ENCODE measurements around the gene DAAM2. TPM values are rescaled to one million over a fixed set of nuclear protein-coding genes. Genes with fewer than 3 reads are reported as not detected.

The DAAM2 gene
- total and polyA plus RNA-seq, 2 experiments from 2014 or later = 1.8 to 5.6 TPM

DNA sequence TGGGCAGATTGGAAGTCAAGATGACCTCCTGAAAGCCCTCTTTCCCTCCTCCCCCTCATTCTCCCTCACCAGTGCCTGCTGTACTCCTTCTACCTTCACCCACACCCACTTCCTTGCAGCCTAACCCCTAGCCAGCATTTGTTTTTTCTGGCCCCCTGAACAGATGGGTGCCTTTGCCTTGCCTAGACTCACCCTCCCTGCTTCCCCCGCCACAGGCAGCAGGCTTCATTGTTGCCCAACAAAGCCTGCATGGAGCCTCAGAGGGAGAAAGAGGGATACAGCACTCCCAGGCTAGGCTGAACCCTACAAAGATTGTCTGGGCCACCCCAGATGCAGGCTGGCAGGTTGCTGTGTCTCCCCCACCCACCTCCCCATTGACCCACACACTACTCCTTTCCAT, 139.4 kb downstream of the DAAM2 start:
- H3K36me3 ChIP-seq (ENCODE audit: low read depth) = no peaks in the 10 kb centered on the region
- peaks cover 7% of the 10 kb centered on the region; the same call in 1 of the 2 replicates for H3F3A ChIP-seq (ENCODE audit: insufficient read depth)
- H3K9me3 ChIP-seq (ENCODE audit: low read depth) = no peaks in the 10 kb centered on the region
- H3K79me2 ChIP-seq (ENCODE audit: insufficient read depth) = no peaks in the 10 kb centered on the region
- no peak overlapping the region for H3K4me3 ChIP-seq
- TF ChIP-seq EZH2 (IDR thresholded peaks at IDR 0.05; ENCODE audit: insufficient read depth, poor library complexity, severe bottlenecking) (no peak), EZH2phosphoT487 (IDR thresholded peaks at IDR 0.05; ENCODE audit: insufficient read depth, low read depth) (no peak)
- H4K20me1 ChIP-seq (ENCODE audit: insufficient read depth) = no peaks in the 10 kb centered on the region
- H3K9ac ChIP-seq = no peak overlapping the region
- H3K4me1 ChIP-seq (ENCODE audit: insufficient read depth) = peaks cover 13% of the 10 kb centered on the region; the same call in 1 of the 2 replicates
- 89 to 100% methylated on average over 1 of the region's 1 CpG for WGBS, 2 experiments (ENCODE audit: low coverage in 1 of 2, low lambda C conversion rate in 2 of 2, missing lambda C conversion rate in 2 of 2)
- no peak for DNase-seq
- in situ Hi-C loops (cut with MboI) = no loop called here
- no peak overlapping the region for H2AFZ ChIP-seq
- H3K27ac ChIP-seq = no peak overlapping the region
- no peak overlapping the region for H3K4me2 ChIP-seq (ENCODE audit: unreplicated experiment)
- H3K27me3 ChIP-seq (replicated peaks; ENCODE audit: insufficient read depth) = no peaks in the 10 kb centered on the region
- no peaks in the 10 kb centered on the region for H3K9me2 ChIP-seq (ENCODE audit: insufficient read depth)

DNA sequence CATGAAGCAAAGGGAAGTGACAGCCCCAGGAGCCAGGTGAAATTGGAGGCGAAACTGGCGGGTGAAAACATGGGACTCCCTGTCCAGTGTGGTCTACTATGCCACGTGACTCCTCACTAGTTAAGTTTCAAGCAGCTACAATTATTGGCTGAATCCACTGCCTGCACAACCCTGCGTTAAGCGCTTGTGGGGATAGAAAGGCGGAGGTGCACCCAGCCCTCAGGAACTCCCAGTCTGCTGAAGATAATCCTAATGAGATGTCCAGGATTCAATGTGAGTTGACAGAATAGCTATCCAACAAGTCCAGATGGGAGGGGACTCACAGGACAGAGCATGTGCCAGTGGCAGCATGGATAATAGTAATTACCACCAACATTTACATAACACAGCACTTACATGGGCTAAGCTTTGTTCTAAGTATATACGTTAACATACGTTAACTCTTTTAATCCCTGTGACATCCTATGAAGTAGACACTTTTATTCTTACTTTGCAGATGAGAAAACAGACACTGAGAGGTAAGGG, 140.3 kb downstream of the DAAM2 start:
- peaks cover 13% of the 10 kb centered on the region; the same call in 1 of the 2 replicates for H3K4me1 ChIP-seq (ENCODE audit: insufficient read depth)
- H3F3A ChIP-seq (ENCODE audit: insufficient read depth) = peaks cover 7% of the 10 kb centered on the region; the same call in 1 of the 2 replicates
- WGBS, 2 experiments (ENCODE audit: low coverage in 1 of 2, low lambda C conversion rate in 2 of 2, missing lambda C conversion rate in 2 of 2) = 91 to 93% methylated on average over 8 of the region's 8 CpGs
- H3K79me2 ChIP-seq (ENCODE audit: insufficient read depth) = no peaks in the 10 kb centered on the region
- H3K9me3 ChIP-seq (ENCODE audit: low read depth) = no peaks in the 10 kb centered on the region
- no peak overlapping the region for H2AFZ ChIP-seq
- no peak overlapping the region for H3K9ac ChIP-seq
- no peaks in the 10 kb centered on the region for H4K20me1 ChIP-seq (ENCODE audit: insufficient read depth)
- no peaks in the 10 kb centered on the region for H3K36me3 ChIP-seq (ENCODE audit: low read depth)
- H3K27me3 ChIP-seq (replicated peaks; ENCODE audit: insufficient read depth) = no peaks in the 10 kb centered on the region
- TF ChIP-seq EZH2phosphoT487 (IDR thresholded peaks at IDR 0.05; ENCODE audit: insufficient read depth, low read depth) = no peak
- no peak for TF ChIP-seq EZH2 (IDR thresholded peaks at IDR 0.05; ENCODE audit: insufficient read depth, poor library complexity, severe bottlenecking)
- H3K4me3 ChIP-seq = no peak overlapping the region
- no peak overlapping the region for H3K27ac ChIP-seq
- H3K9me2 ChIP-seq (ENCODE audit: insufficient read depth) = no peaks in the 10 kb centered on the region
- H3K4me2 ChIP-seq (ENCODE audit: unreplicated experiment) = no peak overlapping the region
- DNase-seq = no peak
- in situ Hi-C loops (cut with MboI) = no loop called here

DNA sequence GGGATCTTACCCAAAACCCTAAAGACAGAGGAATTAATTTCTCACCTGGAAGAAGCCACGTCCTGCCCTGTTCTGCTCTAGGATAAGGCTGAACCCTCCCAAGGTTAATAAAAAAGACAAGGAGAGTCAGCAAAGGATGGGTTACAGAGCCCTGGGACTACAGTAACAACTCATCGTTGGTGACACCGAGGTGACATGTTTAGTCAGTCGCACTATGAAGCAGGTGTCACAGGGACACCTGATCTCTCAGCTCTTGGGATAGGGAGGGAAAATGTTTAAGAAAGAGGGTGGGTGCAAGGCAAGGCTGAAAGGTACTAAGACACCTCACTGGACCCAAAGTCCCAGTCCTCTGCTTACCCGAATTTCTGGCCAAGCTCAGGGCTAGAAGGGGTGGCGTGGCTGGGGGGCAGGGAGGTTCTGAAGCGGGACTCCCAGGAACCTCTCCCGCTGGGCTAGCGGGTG, 141.5 kb downstream of the DAAM2 start:
- TF ChIP-seq EZH2 (IDR thresholded peaks at IDR 0.05; ENCODE audit: insufficient read depth, poor library complexity, severe bottlenecking) (no peak), EZH2phosphoT487 (IDR thresholded peaks at IDR 0.05; ENCODE audit: insufficient read depth, low read depth) (no peak)
- 19 to 23% methylated on average over 9 of the region's 9 CpGs for WGBS, 2 experiments (ENCODE audit: low coverage in 1 of 2, low lambda C conversion rate in 2 of 2, missing lambda C conversion rate in 2 of 2)
- Histone ChIP-seq H3K27me3 (replicated peaks; ENCODE audit: insufficient read depth) (no peaks in the 10 kb centered on the region), H3K36me3 (ENCODE audit: low read depth) (no peaks in the 10 kb centered on the region), H3K9me2 (ENCODE audit: insufficient read depth) (no peaks in the 10 kb centered on the region), H2AFZ (peak overlapping the region; percentile 96), H4K20me1 (ENCODE audit: insufficient read depth) (no peaks in the 10 kb centered on the region), H3K27ac (no peak overlapping the region), H3K9me3 (ENCODE audit: low read depth) (no peaks in the 10 kb centered on the region), H3K4me3 (peak overlapping the region; percentile 90), H3K9ac (peak overlapping the region; percentile 77), H3K4me1 (ENCODE audit: insufficient read depth) (peaks cover 13% of the 10 kb centered on the region; the same call in 1 of the 2 replicates), H3K79me2 (ENCODE audit: insufficient read depth) (no peaks in the 10 kb centered on the region), H3K4me2 (ENCODE audit: unreplicated experiment) (peak overlapping the region; percentile 88), H3F3A (ENCODE audit: insufficient read depth) (peaks cover 7% of the 10 kb centered on the region; the same call in 1 of the 2 replicates)
- no peak for DNase-seq
- in situ Hi-C loops (cut with MboI) = no loop called here

DNA sequence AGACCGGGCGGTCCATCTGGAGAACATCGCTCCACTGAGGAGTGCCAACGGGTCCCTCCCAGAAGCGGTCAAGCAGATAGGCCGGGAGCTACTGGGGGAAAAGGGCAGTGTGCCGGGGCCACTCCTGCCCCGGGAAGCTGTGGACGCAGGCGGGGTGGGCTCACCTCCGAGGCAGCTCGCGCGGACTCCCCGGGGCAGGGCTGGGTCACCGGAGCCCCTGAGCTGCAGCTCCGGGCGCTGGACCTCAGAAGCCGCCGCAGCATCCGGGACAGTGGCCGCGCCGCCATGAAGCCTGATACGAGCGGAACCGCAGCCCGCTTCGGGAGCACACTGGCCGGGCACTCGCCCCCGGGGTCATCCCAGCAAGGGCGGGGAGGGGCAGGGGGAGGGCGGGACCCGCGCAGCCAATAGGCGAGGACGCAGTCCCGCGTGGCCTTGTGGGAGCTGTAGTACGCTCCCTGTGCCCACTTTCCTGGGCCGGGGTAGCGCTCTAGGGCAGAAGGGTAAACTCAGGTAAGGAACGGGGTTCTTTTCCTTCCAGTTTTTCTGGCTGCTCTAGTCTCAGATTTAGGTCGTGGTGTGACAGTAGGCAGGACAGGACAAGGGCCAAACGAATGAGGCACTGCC, 142.1 kb downstream of the DAAM2 start, which contains the start of gene MOCS1:
Gene MOCS1, minus strand, starts transcription at position 332 of the 627 bp plus-strand sequence. Its CDS starts 45 bp downstream, at position 287.
- Histone ChIP-seq H3K9me2 (ENCODE audit: insufficient read depth) (no peaks in the 10 kb centered on the region), H3K79me2 (ENCODE audit: insufficient read depth) (no peaks in the 10 kb centered on the region), H3K27me3 (replicated peaks; ENCODE audit: insufficient read depth) (no peaks in the 10 kb centered on the region), H3K4me1 (ENCODE audit: insufficient read depth) (peaks cover 13% of the 10 kb centered on the region; the same call in 1 of the 2 replicates), H4K20me1 (ENCODE audit: insufficient read depth) (no peaks in the 10 kb centered on the region), H3K9ac (peak within 1 kb of the TSS; percentile 77), H3K36me3 (ENCODE audit: low read depth) (no peaks in the 10 kb centered on the region), H2AFZ (peak within 1 kb of the TSS; percentile 96), H3K27ac (no peak within 1 kb of the TSS), H3K9me3 (ENCODE audit: low read depth) (no peaks in the 10 kb centered on the region), H3K4me2 (ENCODE audit: unreplicated experiment) (peak within 1 kb of the TSS; percentile 88), H3F3A (ENCODE audit: insufficient read depth) (peaks cover 7% of the 10 kb centered on the region; the same call in 1 of the 2 replicates), H3K4me3 (peak within 1 kb of the TSS; percentile 90)
- no peak for TF ChIP-seq EZH2 (IDR thresholded peaks at IDR 0.05; ENCODE audit: insufficient read depth, poor library complexity, severe bottlenecking)
- TF ChIP-seq EZH2phosphoT487 (IDR thresholded peaks at IDR 0.05; ENCODE audit: insufficient read depth, low read depth) = no peak
- in situ Hi-C loops (cut with MboI) = no loop called here
- DNase-seq = peak; percentile 80
- 0 to 1% methylated on average over 34 to 45 of the region's 46 CpGs for WGBS, 2 experiments (ENCODE audit: low coverage in 1 of 2, low lambda C conversion rate in 2 of 2, missing lambda C conversion rate in 2 of 2)

Measured in GM23248 (cell line).